GM23248 (cell line): Measurements from ENCODE around the gene GEMIN8.

ENCODE experiments used
- EZH2 ChIP-seq: fragments of 200-600 bp; sonication (generic); IDR thresholded peaks from 2 replicates; pipeline ENCODE4 v1.6.1; 2018; ENCODE audit warnings: antibody characterized with exemption, mild to moderate bottlenecking; ENCODE audit not compliant: insufficient read depth, poor library complexity, severe bottlenecking
- EZH2phosphoT487 ChIP-seq: fragments of 200-600 bp; sonication (generic); IDR thresholded peaks from 2 replicates; pipeline ENCODE4 v1.6.1; 2018; ENCODE audit warnings: antibody characterized with exemption, moderate library complexity, mild to moderate bottlenecking, low read depth; ENCODE audit not compliant: insufficient read depth

DNA sequence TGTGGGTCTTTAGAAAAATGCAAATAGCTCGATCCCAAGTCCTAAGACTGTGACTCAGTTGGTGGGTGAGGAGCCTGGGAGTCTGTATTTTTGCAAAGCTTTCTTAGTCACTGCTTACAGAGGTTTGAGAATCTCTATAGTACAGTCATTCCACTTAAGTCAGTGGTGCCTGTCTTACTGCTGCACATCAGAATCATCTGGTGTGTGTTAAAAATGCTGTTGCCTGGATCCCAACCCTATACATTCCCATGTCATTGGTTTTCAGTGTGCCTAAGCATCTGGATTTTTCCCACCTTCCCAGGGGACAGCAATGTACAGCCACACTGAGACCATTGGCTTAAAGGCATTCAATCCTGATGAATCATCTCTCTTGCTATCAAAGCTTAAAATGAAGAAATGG lies 21.0 kb upstream of the GEMIN8 start:
- no peak for TF ChIP-seq EZH2
- no peak for TF ChIP-seq EZH2phosphoT487
